ENCODE results near the gene ADAMTSL5. TPM values are rescaled to one million over a fixed set of nuclear protein-coding genes. Genes with fewer than 3 reads are reported as not detected.

The ADAMTSL5 gene
- total RNA-seq, 1 donor from 2014 or later = 16.9 TPM

- Mint-ChIP-seq H3K36me3 (ENCODE audit: low read depth) (peaks cover 3% of the 10 kb centered on the region), H3K4me1 (ENCODE audit: low read depth) (peaks cover 10% of the 10 kb centered on the region), H3K9me3 (ENCODE audit: low read depth) (no peaks in the 10 kb centered on the region), H3K27ac (ENCODE audit: unreplicated experiment) (no peak overlapping the region), H3K27me3 (ENCODE audit: low read depth) (peaks cover 2% of the 10 kb centered on the region), H3K4me3 (ENCODE audit: unreplicated experiment) (no peak overlapping the region)
- no peak for DNase-seq (ENCODE audit: low spot score)
- TF ChIP-seq CTCF (IDR thresholded peaks at IDR 0.05) = no peak
Observed at GRCh38 chr19:1472231-1473084, 40.4 kb downstream of the ADAMTSL5 start.

DNA sequence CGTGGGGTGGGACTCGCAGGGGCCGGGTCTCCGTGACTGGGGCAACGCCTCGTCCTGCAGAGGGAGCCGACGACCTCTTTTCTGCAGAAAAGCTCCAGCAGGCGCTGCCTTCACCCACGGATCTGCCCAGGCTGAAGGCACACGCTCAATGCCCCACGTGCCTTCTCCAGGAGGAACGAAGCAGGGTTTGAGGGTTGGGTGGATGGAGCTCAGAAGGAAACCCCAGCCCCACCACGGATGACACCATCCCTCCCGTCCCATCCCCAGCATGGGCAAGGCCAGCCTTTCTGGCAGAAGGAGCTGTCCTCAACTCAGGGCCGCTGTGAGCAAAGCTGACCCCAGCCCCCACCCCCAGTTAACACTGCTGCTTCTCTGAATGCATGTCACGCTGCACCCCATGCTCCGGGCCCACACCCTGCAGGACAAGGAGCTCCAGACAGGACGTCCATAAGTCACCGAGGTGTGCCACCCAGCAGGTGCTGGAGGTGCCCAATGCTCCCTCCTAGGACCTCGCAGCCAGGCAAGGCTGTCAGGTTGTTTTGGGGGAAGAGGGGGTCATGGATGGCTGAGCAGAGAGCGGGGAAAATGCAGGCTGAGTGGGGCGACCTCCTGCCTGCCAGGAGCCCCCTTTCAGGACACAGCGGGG, 41.2 kb downstream of the ADAMTSL5 start:
- Mint-ChIP-seq H3K4me1 (ENCODE audit: low read depth) (peaks cover 7% of the 10 kb centered on the region), H3K27ac (ENCODE audit: unreplicated experiment) (no peak overlapping the region), H3K9me3 (ENCODE audit: low read depth) (no peaks in the 10 kb centered on the region), H3K4me3 (ENCODE audit: unreplicated experiment) (no peak overlapping the region), H3K27me3 (ENCODE audit: low read depth) (peaks cover 2% of the 10 kb centered on the region), H3K36me3 (ENCODE audit: low read depth) (peaks cover 1% of the 10 kb centered on the region)
- DNase-seq (ENCODE audit: low spot score) = no peak
- TF ChIP-seq CTCF (IDR thresholded peaks at IDR 0.05) = peak; percentile 55

GRCh38 chr19:1471010-1471514, 41.8 kb downstream of the ADAMTSL5 start:
- Mint-ChIP-seq H3K4me3 (ENCODE audit: unreplicated experiment) (peak overlapping the region; percentile 6), H3K9me3 (ENCODE audit: low read depth) (no peaks in the 10 kb centered on the region), H3K27ac (ENCODE audit: unreplicated experiment) (no peak overlapping the region), H3K4me1 (ENCODE audit: low read depth) (peaks cover 7% of the 10 kb centered on the region), H3K27me3 (ENCODE audit: low read depth) (peaks cover 2% of the 10 kb centered on the region), H3K36me3 (ENCODE audit: low read depth) (peaks cover 1% of the 10 kb centered on the region)
- DNase-seq (ENCODE audit: low spot score) = no peak
- TF ChIP-seq CTCF (IDR thresholded peaks at IDR 0.05) = no peak

- Mint-ChIP-seq H3K4me1 (ENCODE audit: low read depth) (peaks cover 7% of the 10 kb centered on the region), H3K4me3 (ENCODE audit: unreplicated experiment) (peak overlapping the region; percentile 59), H3K9me3 (ENCODE audit: low read depth) (no peaks in the 10 kb centered on the region), H3K27me3 (ENCODE audit: low read depth) (peaks cover 2% of the 10 kb centered on the region), H3K27ac (ENCODE audit: unreplicated experiment) (no peak overlapping the region), H3K36me3 (ENCODE audit: low read depth) (peaks cover 1% of the 10 kb centered on the region)
- TF ChIP-seq CTCF (IDR thresholded peaks at IDR 0.05) = no peak
- no peak for DNase-seq (ENCODE audit: low spot score)
Observed at GRCh38 chr19:1470305-1471009, 42.4 kb downstream of the ADAMTSL5 start.

DNA sequence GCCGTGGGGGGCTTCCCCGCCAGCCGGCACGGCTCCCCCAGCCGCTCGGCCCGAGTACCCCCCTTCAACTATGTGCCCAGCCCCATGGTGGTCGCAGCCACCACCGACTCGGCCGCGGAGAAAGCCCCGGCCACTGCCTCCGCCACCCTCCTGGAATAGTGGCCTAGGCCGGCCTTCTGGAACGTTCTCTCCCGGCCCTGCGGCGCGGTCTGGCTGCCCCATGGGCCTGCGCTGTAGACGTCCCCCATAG, 42.8 kb downstream of the ADAMTSL5 start:
- Mint-ChIP-seq H3K36me3 (ENCODE audit: low read depth) (peaks cover 1% of the 10 kb centered on the region), H3K4me1 (ENCODE audit: low read depth) (peaks cover 7% of the 10 kb centered on the region), H3K27me3 (ENCODE audit: low read depth) (peaks cover 2% of the 10 kb centered on the region), H3K9me3 (ENCODE audit: low read depth) (no peaks in the 10 kb centered on the region), H3K27ac (ENCODE audit: unreplicated experiment) (no peak overlapping the region), H3K4me3 (ENCODE audit: unreplicated experiment) (peak overlapping the region; percentile 59)
- DNase-seq (ENCODE audit: low spot score) = no peak
- TF ChIP-seq CTCF (IDR thresholded peaks at IDR 0.05) = no peak

All from chondrocyte (in vitro differentiated cells).